Upper lobe of left lung (tissue), 6 donors: Measurements from ENCODE around the gene GYG1. TPM values are rescaled to one million over a fixed set of nuclear protein-coding genes. Genes with fewer than 3 reads are reported as not detected.

Source experiments
- ATAC-seq, 2 donors: fragments of 200-7000 bp; cut with Tn5 transposase; one replicate each; pipeline ENCODE4 v1.9.1; 2022; ENCODE audit warnings: mild to moderate bottlenecking in 2 of 2, moderate library complexity in 2 of 2; ENCODE audit not compliant: low FRiP score in 2 of 2
- DNase-seq, 2 donors: peaks; one replicate each; pipeline ENCODE4 v3.0.0-alpha.2; 2019 to 2020
- H3K27ac ChIP-seq, 4 donors: fragments of 200-600 bp; sonication (generic); one replicate each; pipeline ENCODE4 v1.5.1; 2016 to 2019
- H3K27me3 ChIP-seq, 4 donors: fragments of 200-600 bp; sonication (generic); one replicate each; pipeline ENCODE4 v1.5.1; 2017 to 2019
- H3K36me3 ChIP-seq, 4 donors: fragments of 200-600 bp; sonication (generic); one replicate each; pipeline ENCODE4 v1.5.1; 2016 to 2019
- H3K4me1 ChIP-seq, 4 donors: fragments of 200-600 bp; sonication (generic); one replicate each; pipeline ENCODE4 v1.5.1; 2018 to 2019
- H3K4me3 ChIP-seq, 4 donors: fragments of 200-600 bp; sonication (generic); one replicate each; pipeline ENCODE4 v1.5.1; 2017 to 2019; ENCODE audit warnings: mild to moderate bottlenecking in 2 of 4, moderate library complexity in 1 of 4
- H3K9me3 ChIP-seq, 4 donors: fragments of 200-600 bp; sonication (generic); one replicate each; pipeline ENCODE4 v1.5.1; 2018 to 2019
- EP300 ChIP-seq, 4 donors: sonication (generic); formaldehyde crosslinking; IDR thresholded peaks; one replicate each; pipeline ENCODE4 v1.5.1; 2017; ENCODE audit warnings: antibody characterized with exemption in 4 of 4, control low read depth in 2 of 4
- POLR2A ChIP-seq, 4 donors: fragments of 450-650 bp; IDR thresholded peaks; one replicate each; pipeline ENCODE4 v1.5.1; 2016 to 2017; ENCODE audit warnings: antibody characterized with exemption in 4 of 4, mild to moderate bottlenecking in 2 of 4
- POLR2AphosphoS5 ChIP-seq, 2 donors: sonication (generic); formaldehyde crosslinking; IDR thresholded peaks; one replicate each; pipeline ENCODE4 v1.5.1; 2017; ENCODE audit warnings: antibody characterized with exemption in 2 of 2
- WGBS, 2 donors: methylation state at CpG; one replicate each; pipeline ENCODE4 v1.1.5; 2017 to 2018; 5-methylcytosine and 5-hydroxymethylcytosine counted together
- total RNA-seq, 6 donors: library from RNA; depleted of rRNA in 4 of 6; stranded (reverse); fragments of >200 nt in 4 of 6; gene quantifications; one replicate each; pipeline versions ENCODE4 v1.1.0 to v1.2.1, GENCODE V29; 2016 to 2021
- TF ChIP-seq, protein P1 (sequence below), 6 experiments: fragments of 450-650 bp in 4 of 6; fragments of 200-600 bp in 2 of 6; sonication (generic) in 2 of 6; IDR thresholded peaks; one replicate each; pipeline ENCODE4 v1.5.1; 2016 to 2019; ENCODE audit warnings: antibody characterized with exemption in 6 of 6
- donor health status: DM: no; HTN: no; CAD: no; lungs with moderate emphysema.
- donor health status: DM: no; HTN: yes; CAD: no; lungs with severe emphysema.

Gene GYG1
- total RNA-seq, 6 donors from 2014 or later, result 10.5 to 48.6 (median 31.5) TPM

GRCh38 chr3:149037684-149038083 lies 46.3 kb downstream of the GYG1 start:
- H3K27ac ChIP-seq, result no peak overlapping the region
- no peaks in the 10 kb centered on the region for H3K27me3 ChIP-seq
- no peaks in the 10 kb centered on the region for H3K9me3 ChIP-seq
- H3K4me1 ChIP-seq, result no peaks in the 10 kb centered on the region
- WGBS, 2 donors, result 91 to 94% methylated on average over 4 of the region's 4 CpGs
- no peak for ATAC-seq
- H3K4me3 ChIP-seq, result no peak overlapping the region
- H3K36me3 ChIP-seq, result peaks cover 3 to 41% (median 14%) of the 10 kb centered on the region in 4 donors
- DNase-seq, result no peak
- TF ChIP-seq POLR2AphosphoS5 (IDR thresholded peaks at IDR 0.05) (no peak), POLR2A (IDR thresholded peaks at IDR 0.05) (no peak), EP300 (IDR thresholded peaks at IDR 0.05) (no peak)
- TF ChIP-seq, protein P1, sequence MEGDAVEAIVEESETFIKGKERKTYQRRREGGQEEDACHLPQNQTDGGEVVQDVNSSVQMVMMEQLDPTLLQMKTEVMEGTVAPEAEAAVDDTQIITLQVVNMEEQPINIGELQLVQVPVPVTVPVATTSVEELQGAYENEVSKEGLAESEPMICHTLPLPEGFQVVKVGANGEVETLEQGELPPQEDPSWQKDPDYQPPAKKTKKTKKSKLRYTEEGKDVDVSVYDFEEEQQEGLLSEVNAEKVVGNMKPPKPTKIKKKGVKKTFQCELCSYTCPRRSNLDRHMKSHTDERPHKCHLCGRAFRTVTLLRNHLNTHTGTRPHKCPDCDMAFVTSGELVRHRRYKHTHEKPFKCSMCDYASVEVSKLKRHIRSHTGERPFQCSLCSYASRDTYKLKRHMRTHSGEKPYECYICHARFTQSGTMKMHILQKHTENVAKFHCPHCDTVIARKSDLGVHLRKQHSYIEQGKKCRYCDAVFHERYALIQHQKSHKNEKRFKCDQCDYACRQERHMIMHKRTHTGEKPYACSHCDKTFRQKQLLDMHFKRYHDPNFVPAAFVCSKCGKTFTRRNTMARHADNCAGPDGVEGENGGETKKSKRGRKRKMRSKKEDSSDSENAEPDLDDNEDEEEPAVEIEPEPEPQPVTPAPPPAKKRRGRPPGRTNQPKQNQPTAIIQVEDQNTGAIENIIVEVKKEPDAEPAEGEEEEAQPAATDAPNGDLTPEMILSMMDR (IDR thresholded peaks at IDR 0.05), result no peak

DNA sequence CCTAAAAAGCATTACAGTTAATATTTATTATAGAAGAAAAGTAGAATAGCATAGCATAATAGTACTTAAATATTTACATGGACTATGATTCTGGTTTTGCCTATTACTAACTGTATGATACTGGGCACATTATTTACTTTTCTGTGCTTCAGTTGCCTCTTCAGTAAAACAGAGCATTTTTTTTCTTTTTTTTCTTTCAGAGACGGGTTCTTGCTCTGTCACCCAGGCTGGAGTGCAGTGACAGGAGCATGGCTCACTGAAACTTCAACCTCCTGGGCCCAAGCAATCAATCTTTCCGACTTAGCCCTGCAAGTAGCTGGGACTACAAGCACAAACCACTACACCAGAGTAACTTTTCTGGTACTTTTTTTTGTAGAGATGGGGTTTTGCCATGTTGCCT lies 47.0 kb downstream of the GYG1 start:
- 75 to 89% methylated on average over 2 of the region's 2 CpGs for WGBS, 2 donors
- Histone ChIP-seq H3K4me1 (no peaks in the 10 kb centered on the region), H3K36me3 (peaks cover 3 to 41% (median 14%) of the 10 kb centered on the region in 4 donors), H3K4me3 (no peak overlapping the region), H3K27me3 (no peaks in the 10 kb centered on the region), H3K27ac (no peak overlapping the region), H3K9me3 (no peaks in the 10 kb centered on the region)
- ATAC-seq, result no peak
- DNase-seq, result no peak
- TF ChIP-seq POLR2A (IDR thresholded peaks at IDR 0.05) (no peak), POLR2AphosphoS5 (IDR thresholded peaks at IDR 0.05) (no peak), EP300 (IDR thresholded peaks at IDR 0.05) (no peak)
- TF ChIP-seq, protein P1 (IDR thresholded peaks at IDR 0.05), result no peak

DNA sequence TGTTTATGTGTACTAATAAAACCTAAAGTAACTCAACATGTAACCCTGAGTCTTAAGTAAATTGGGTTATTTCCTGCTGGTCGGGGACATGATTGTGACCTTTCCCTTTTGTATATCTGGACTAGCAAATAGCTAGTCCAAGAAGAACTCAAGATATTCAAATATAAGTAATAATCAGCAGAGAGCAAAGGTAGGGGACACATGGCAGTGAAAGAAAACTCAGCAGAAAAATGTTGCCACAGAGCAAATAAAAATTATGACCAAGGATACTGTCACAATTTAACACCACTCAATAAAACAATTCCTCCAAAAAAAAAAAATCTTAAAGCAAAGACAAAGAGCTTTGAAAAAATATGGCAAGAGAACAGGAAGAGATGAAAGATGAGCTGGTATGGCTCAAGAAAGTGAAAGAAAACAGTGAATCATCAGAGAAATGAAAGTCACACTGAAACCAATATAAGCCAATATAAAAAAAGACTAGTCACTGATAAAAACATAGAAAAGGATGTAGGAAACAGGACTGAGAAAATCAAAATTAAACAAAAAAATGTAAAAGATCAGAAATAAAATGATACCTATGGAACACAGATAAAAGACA lies 51.5 kb downstream of the GYG1 start:
- WGBS, 2 donors, result 58 to 70% methylated on average over 1 of the region's 1 CpG
- H3K27ac ChIP-seq, result no peak overlapping the region
- ATAC-seq (no peak), DNase-seq (no peak)
- TF ChIP-seq POLR2A (IDR thresholded peaks at IDR 0.05) (no peak), POLR2AphosphoS5 (IDR thresholded peaks at IDR 0.05) (no peak), EP300 (IDR thresholded peaks at IDR 0.05) (no peak)
- TF ChIP-seq, protein P1 (IDR thresholded peaks at IDR 0.05), result no peak
- H3K9me3 ChIP-seq, result no peaks in the 10 kb centered on the region
- no peaks in the 10 kb centered on the region for H3K4me1 ChIP-seq
- no peak overlapping the region for H3K4me3 ChIP-seq
- peaks cover 3 to 46% (median 9%) of the 10 kb centered on the region in 4 donors for H3K36me3 ChIP-seq
- H3K27me3 ChIP-seq, result no peaks in the 10 kb centered on the region

DNA sequence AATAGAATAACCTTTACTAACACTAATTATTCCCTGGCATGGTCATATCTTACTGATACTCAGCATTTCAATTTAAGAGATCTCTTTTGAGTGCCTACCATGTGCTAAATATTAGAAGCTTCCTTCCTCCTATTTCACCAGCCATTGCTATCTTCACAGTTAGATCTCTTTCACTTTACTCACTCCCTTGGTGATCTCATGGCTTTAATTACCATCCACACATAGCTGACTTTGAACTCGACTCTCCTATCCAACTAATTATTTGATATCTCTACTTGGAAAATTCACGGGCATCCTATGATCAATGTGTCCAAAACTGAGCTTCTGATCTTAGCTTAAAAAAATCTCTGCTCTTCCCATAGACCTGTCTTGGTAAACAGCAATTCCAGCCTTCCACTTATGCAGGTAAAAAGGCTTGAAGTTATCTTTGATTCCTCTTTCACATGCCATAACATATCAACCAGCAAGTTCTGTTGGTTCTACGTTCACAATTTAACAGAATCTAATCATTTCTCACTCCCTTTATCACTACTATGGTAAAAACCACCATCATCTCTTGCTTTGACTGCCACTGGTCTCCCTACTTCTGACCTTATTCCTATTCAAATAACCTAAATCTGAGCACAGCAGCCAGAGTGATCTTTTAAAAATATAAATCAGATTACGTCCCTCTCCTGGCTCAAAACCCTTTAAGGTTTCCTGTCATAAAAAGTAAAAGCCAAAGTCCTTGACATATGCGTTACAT lies 53.2 kb downstream of the GYG1 start:
- Histone ChIP-seq H3K36me3 (peaks cover under 1 to 38% (median 3%) of the 10 kb centered on the region in 4 donors), H3K4me1 (no peaks in the 10 kb centered on the region), H3K9me3 (no peaks in the 10 kb centered on the region), H3K27ac (no peak overlapping the region), H3K27me3 (no peaks in the 10 kb centered on the region), H3K4me3 (no peak overlapping the region)
- DNase-seq, result no peak
- 92% methylated on average over 5 of the region's 5 CpGs for WGBS, 2 donors
- no peak for ATAC-seq
- TF ChIP-seq EP300 (IDR thresholded peaks at IDR 0.05) (no peak), POLR2AphosphoS5 (IDR thresholded peaks at IDR 0.05) (no peak), POLR2A (IDR thresholded peaks at IDR 0.05) (no peak)
- TF ChIP-seq, protein P1 (IDR thresholded peaks at IDR 0.05), result no peak
